SK-N-SH (cell line): ENCODE results near the gene TAMALIN. TPM values are rescaled to one million over a fixed set of nuclear protein-coding genes. Genes with fewer than 3 reads are reported as not detected.

Experiments
- CTCF ChIA-PET: fragments of 300-600, 350-600 bp; formaldehyde crosslinking; extraction: SDS; loops from one replicate; lab custom pipeline; 2021; lab: Yijun Ruan, JAX
- POLR2A ChIA-PET: fragments of 350-600 bp; sonication (Branson Sonifier 250); formaldehyde crosslinking; extraction: SDS; loops from one replicate; lab custom pipeline; 2020; ENCODE audit warnings: antibody characterized with exemption, inconsistent platforms; lab: Yijun Ruan, JAX
- DNase-seq: peaks from one replicate; pipeline ENCODE4 v3.0.0; 2012
- H2AFZ ChIP-seq: fragments of 200-600 bp; sonication (generic); 2 replicates; pipeline ENCODE4 v1.8.1; 2016; ENCODE audit warnings: antibody characterized with exemption, mild to moderate bottlenecking, low read depth
- H3F3A ChIP-seq: fragments of 200-600 bp; sonication (generic); replicated peaks from 2 replicates; pipeline ENCODE3; 2016; ENCODE audit warnings: antibody characterized with exemption, mild to moderate bottlenecking; ENCODE audit not compliant: insufficient read depth
- H3K27ac ChIP-seq, 2 experiments: fragments of 200-500 bp in 1 of 2; fragments of 200-600 bp in 1 of 2; sonication (Bioruptor generic) in 1 of 2; sonication (generic), shearing (Covaris generic) in 1 of 2; 2 replicates each; pipeline versions ENCODE4 v1.5.1 to v1.6.1; 2014 to 2016; ENCODE audit warnings: low read depth in 2 of 2, inconsistent platforms in 1 of 2, low read length in 1 of 2, mild to moderate bottlenecking in 1 of 2, mixed read lengths in 1 of 2
- H3K27me3 ChIP-seq: fragments of 200-600 bp; sonication (generic), shearing (Covaris generic); 2 replicates; pipeline ENCODE4 v1.6.1; 2016; ENCODE audit warnings: mixed run types; ENCODE audit not compliant: insufficient read depth
- H3K36me3 ChIP-seq, 2 experiments: fragments of 200-500 bp in 1 of 2; fragments of 200-600 bp in 1 of 2; sonication (Bioruptor generic) in 1 of 2; sonication (generic) in 1 of 2; replicated peaks in 1 of 2; 2 replicates each; pipeline versions ENCODE3 to v1.5.1; 2014 to 2016; ENCODE audit warnings: low read length in 1 of 2, mild to moderate bottlenecking in 1 of 2; ENCODE audit not compliant: insufficient read depth in 2 of 2, control insufficient read depth in 1 of 2
- H3K4me1 ChIP-seq, 2 experiments: fragments of 200-500 bp in 1 of 2; fragments of 200-600 bp in 1 of 2; sonication (Bioruptor generic) in 1 of 2; sonication (generic), shearing (Covaris generic) in 1 of 2; 2 replicates each; pipeline versions ENCODE4 v1.5.1 to v1.6.1; 2014 to 2016; ENCODE audit warnings: low read depth in 1 of 2, low read length in 1 of 2, mixed run types in 1 of 2; ENCODE audit not compliant: insufficient read depth in 2 of 2, control insufficient read depth in 1 of 2
- H3K4me2 ChIP-seq: fragments of 200-600 bp; sonication (generic), shearing (Covaris generic); 2 replicates; pipeline ENCODE4 v1.6.1; 2017; ENCODE audit warnings: mixed run types
- H3K4me3 ChIP-seq, 2 experiments: fragments of 200-500 bp in 1 of 2; fragments of 200-600 bp in 1 of 2; sonication (Bioruptor generic) in 1 of 2; sonication (generic), shearing (Covaris generic) in 1 of 2; 2 replicates each; pipeline versions ENCODE4 v1.5.1 to v1.8.1; 2014 to 2016; ENCODE audit warnings: low read depth in 2 of 2, inconsistent platforms in 1 of 2, low read length in 1 of 2, mild to moderate bottlenecking in 1 of 2, mixed read lengths in 1 of 2, moderate library complexity in 1 of 2
- H3K79me2 ChIP-seq: fragments of 200-600 bp; sonication (generic); 2 replicates; pipeline ENCODE4 v1.8.1; 2017; ENCODE audit warnings: mild to moderate bottlenecking; ENCODE audit not compliant: insufficient read depth
- H3K9ac ChIP-seq: fragments of 200-600 bp; sonication (generic); 2 replicates; pipeline ENCODE4 v1.6.1; 2017; ENCODE audit warnings: mixed run types
- H3K9me2 ChIP-seq: fragments of 200-600 bp; sonication (generic); 2 replicates; pipeline ENCODE4 v1.6.1; 2017; ENCODE audit warnings: mixed run types
- H3K9me3 ChIP-seq: fragments of 200-600 bp; sonication (generic); 2 replicates; pipeline ENCODE4 v1.6.1; 2017; ENCODE audit warnings: mixed run types, mild to moderate bottlenecking, moderate library complexity
- H4K20me1 ChIP-seq: fragments of 200-600 bp; sonication (generic); 2 replicates; pipeline ENCODE4 v1.6.1; 2017; ENCODE audit warnings: mild to moderate bottlenecking, mixed run types; ENCODE audit not compliant: insufficient read depth
- ELF1 ChIP-seq: IDR thresholded peaks from 2 replicates; pipeline ENCODE4 v1.4.0; 2012
- EP300 ChIP-seq, 2 experiments: IDR thresholded peaks; 2 replicates each; pipeline versions ENCODE4 v1.4.0 to v1.6.1; 2012; ENCODE audit warnings: borderline replicate concordance in 1 of 2, low read depth in 1 of 2, low read length in 1 of 2
- FOXJ3 ChIP-seq: sonication (generic); formaldehyde crosslinking; IDR thresholded peaks from 2 replicates; pipeline ENCODE4 v1.5.1; 2020; ENCODE audit warnings: mild to moderate bottlenecking, missing genetic modification reagents
- IRF3 ChIP-seq: fragments of 150-350 bp; IDR thresholded peaks from 2 replicates; pipeline ENCODE4 v1.6.1; 2016; ENCODE audit warnings: mild to moderate bottlenecking, low read depth, low read length
- NFIC ChIP-seq: IDR thresholded peaks from 2 replicates; pipeline ENCODE4 v1.4.0; 2012; ENCODE audit warnings: borderline replicate concordance
- NRF1 ChIP-seq: IDR thresholded peaks from 2 replicates; pipeline ENCODE4 v1.6.1; 2012; ENCODE audit warnings: low read depth, mild to moderate bottlenecking, low read length
- PBX3 ChIP-seq: IDR thresholded peaks from 2 replicates; pipeline ENCODE4; 2012
- POLR2AphosphoS5 ChIP-seq: IDR thresholded peaks from 2 replicates; pipeline ENCODE4 v1.6.1; 2012; ENCODE audit warnings: low read depth, low read length
- RAD21 ChIP-seq: IDR thresholded peaks from 2 replicates; pipeline ENCODE4 v1.6.1; 2012; ENCODE audit warnings: mild to moderate bottlenecking, low read length
- RCOR1 ChIP-seq: fragments of 150-350 bp; IDR thresholded peaks from 2 replicates; pipeline ENCODE4 v1.6.1; 2017; ENCODE audit warnings: antibody characterized with exemption, low read length
- REST ChIP-seq: IDR thresholded peaks from 2 replicates; pipeline ENCODE4 v1.6.1; 2012; ENCODE audit warnings: mild to moderate bottlenecking, low read depth, low read length, moderate library complexity
- RXRA ChIP-seq: IDR thresholded peaks from 2 replicates; pipeline ENCODE4 v1.4.0; 2012; ENCODE audit warnings: low read depth, mild to moderate bottlenecking, borderline replicate concordance
- SIN3A ChIP-seq: IDR thresholded peaks from 2 replicates; pipeline ENCODE4 v1.6.1; 2012; ENCODE audit warnings: low read depth, mild to moderate bottlenecking, low read length, moderate library complexity, borderline replicate concordance
- SMC3 ChIP-seq: IDR thresholded peaks from 2 replicates; pipeline ENCODE4 v1.6.1; 2012; ENCODE audit warnings: low read depth, low read length, improper control_type of control experiment
- TCF12 ChIP-seq: IDR thresholded peaks from 2 replicates; pipeline ENCODE4 v1.4.0; 2012
- WGBS: methylation state at CpG from one replicate; pipeline ENCODE4 v1.1.6; 2017; ENCODE audit warnings: low lambda C conversion rate; 5-methylcytosine and 5-hydroxymethylcytosine counted together
- polyA plus RNA-seq, 3 experiments: library from polyadenylated mRNA; depleted of rRNA; stranded (reverse); fragments of >200 nt; gene quantifications; 2 replicates each; pipeline ENCODE4 v1.2.3, GENCODE V29; 2012
- TF ChIP-seq, protein P1 (sequence below): fragments of 150-350 bp; IDR thresholded peaks from 2 replicates; pipeline ENCODE4 v1.6.1; 2017; ENCODE audit warnings: antibody characterized with exemption, low read length, low read depth, borderline replicate concordance
- TF ChIP-seq, protein P2 (sequence below): IDR thresholded peaks from 2 replicates; pipeline ENCODE4 v1.4.0; 2012; ENCODE audit warnings: low read depth
- TF ChIP-seq, protein P3 (sequence below): IDR thresholded peaks from 2 replicates; pipeline ENCODE4 v1.4.0; 2012; ENCODE audit warnings: low read depth, borderline replicate concordance

TAMALIN gene
- polyA plus RNA-seq, 1 of the 3 experiments (the other 2 are of a cell fraction) = 2.4 TPM

DNA sequence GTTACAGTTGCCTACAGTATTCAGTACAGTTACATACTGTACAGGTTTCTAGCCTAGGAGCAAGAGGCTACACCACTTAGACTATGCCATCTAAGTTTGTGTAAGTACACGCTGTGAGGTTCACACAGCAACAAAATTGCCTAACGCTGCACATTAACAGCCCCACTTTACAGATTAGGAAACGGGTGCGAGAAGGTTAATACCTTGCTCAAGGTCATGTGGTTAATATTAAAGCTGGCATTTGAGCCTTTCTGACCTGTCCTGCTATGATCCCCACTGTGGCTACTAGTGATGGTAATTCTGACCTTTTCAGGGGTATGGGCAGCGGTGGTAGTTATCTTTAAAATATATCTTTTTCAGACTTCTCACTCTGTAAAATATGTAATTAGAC, 34.3 kb upstream of the TAMALIN start:
- H3K27me3 ChIP-seq = no peaks in the 10 kb centered on the region
- no peak overlapping the region for H3K4me2 ChIP-seq
- H3K4me1 ChIP-seq = peaks cover 31% of the 10 kb centered on the region in 2 experiments; a peak in 3 of 4 replicates
- DNase-seq = no peak
- H3K9me2 ChIP-seq = no peaks in the 10 kb centered on the region
- ChIA-PET CTCF (interaction anchor here (0.7 to 5.1 kb wide), 12 partner anchors 8 to 135 kb away, joined by 3 to 44 read pairs (median 5); no protein-coding TSS in a partner anchor), POLR2A (no interaction called here)
- peaks cover 10% of the 10 kb centered on the region for H4K20me1 ChIP-seq
- H3K9me3 ChIP-seq = no peaks in the 10 kb centered on the region
- TF ChIP-seq PBX3 (no peak), EP300 (IDR thresholded peaks at IDR 0.05; ENCODE audit: borderline replicate concordance in 1 of 2, low read depth in 1 of 2, low read length in 1 of 2) (no peak), RXRA (no peak), NRF1 (no peak), SMC3 (no peak), IRF3 (no peak), FOXJ3 (CRISPR knock-in tag) (no peak), TCF12 (no peak), POLR2AphosphoS5 (no peak), ELF1 (no peak), RAD21 (no peak)
- TF ChIP-seq, protein P1, sequence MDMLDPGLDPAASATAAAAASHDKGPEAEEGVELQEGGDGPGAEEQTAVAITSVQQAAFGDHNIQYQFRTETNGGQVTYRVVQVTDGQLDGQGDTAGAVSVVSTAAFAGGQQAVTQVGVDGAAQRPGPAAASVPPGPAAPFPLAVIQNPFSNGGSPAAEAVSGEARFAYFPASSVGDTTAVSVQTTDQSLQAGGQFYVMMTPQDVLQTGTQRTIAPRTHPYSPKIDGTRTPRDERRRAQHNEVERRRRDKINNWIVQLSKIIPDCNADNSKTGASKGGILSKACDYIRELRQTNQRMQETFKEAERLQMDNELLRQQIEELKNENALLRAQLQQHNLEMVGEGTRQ = no peak
- TF ChIP-seq, protein P2, sequence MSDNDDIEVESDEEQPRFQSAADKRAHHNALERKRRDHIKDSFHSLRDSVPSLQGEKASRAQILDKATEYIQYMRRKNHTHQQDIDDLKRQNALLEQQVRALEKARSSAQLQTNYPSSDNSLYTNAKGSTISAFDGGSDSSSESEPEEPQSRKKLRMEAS = no peak
- no peak overlapping the region for H2AFZ ChIP-seq
- H3K4me3 ChIP-seq = no peak overlapping the region
- no peaks in the 10 kb centered on the region for H3K79me2 ChIP-seq
- peaks cover 8% of the 10 kb centered on the region for H3F3A ChIP-seq
- H3K9ac ChIP-seq = no peak overlapping the region
- H3K36me3 ChIP-seq = peaks cover 0 to 17% of the 10 kb centered on the region in 2 experiments
- 91% methylated on average over 5 of the region's 5 CpGs for WGBS
- H3K27ac ChIP-seq = peak overlapping the region in 1 of 2 experiments; percentile 22; a peak in 1 of 4 replicates

DNA sequence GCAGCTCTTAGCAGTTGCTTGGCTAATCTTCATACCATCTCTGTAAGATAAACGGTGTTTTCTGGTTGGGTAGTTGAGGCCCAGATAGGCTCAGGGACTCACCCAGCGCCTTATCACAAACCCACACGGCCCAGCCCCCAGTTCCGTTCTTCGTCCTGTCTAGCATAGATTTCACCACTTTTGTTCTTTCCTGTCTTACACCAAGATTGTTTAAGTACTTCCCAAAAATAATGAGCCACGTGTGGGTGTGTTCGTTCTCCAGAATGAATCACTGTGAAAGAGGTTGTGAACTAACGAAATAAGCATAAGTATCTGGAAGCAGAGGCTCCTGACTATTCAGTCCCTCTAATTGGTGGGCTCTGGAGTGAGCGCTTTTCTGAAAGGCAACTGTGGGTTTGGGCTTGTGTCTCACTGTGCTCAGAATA, 33.9 kb upstream of the TAMALIN start:
- no peak for DNase-seq
- Histone ChIP-seq H3K4me1 (peaks cover 31% of the 10 kb centered on the region in 2 experiments; a peak in 3 of 4 replicates), H3K36me3 (peaks cover 0 to 18% of the 10 kb centered on the region in 2 experiments), H3K9me2 (no peaks in the 10 kb centered on the region), H3K9me3 (no peaks in the 10 kb centered on the region), H3K9ac (no peak overlapping the region), H3K4me2 (no peak overlapping the region), H3K4me3 (no peak overlapping the region), H3F3A (peaks cover 8% of the 10 kb centered on the region), H3K27ac (no peak overlapping the region; a peak in 1 of 4 replicates), H3K79me2 (no peaks in the 10 kb centered on the region), H4K20me1 (peaks cover 10% of the 10 kb centered on the region), H3K27me3 (no peaks in the 10 kb centered on the region), H2AFZ (no peak overlapping the region)
- TF ChIP-seq SIN3A = no peak
- TF ChIP-seq NRF1 = no peak
- TF ChIP-seq, protein P3, sequence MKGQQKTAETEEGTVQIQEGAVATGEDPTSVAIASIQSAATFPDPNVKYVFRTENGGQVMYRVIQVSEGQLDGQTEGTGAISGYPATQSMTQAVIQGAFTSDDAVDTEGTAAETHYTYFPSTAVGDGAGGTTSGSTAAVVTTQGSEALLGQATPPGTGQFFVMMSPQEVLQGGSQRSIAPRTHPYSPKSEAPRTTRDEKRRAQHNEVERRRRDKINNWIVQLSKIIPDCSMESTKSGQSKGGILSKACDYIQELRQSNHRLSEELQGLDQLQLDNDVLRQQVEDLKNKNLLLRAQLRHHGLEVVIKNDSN = no peak
- TF ChIP-seq, protein P1 = no peak
- TF ChIP-seq REST = no peak
- no peak for TF ChIP-seq NFIC
- TF ChIP-seq RCOR1 = no peak
- ChIA-PET POLR2A (no interaction called here), CTCF (interaction anchor here (1.0 to 5.1 kb wide), 9 partner anchors 8 to 551 kb away, joined by 3 to 44 read pairs (median 3); no protein-coding TSS in a partner anchor)
- WGBS = 90% methylated on average over 9 of the region's 9 CpGs
